ENCODE data around the gene SEPTIN5.

- TF ChIP-seq SIN3A (IDR thresholded peaks at IDR 0.05; ENCODE audit: borderline replicate concordance, insufficient read depth, low read length) = no peak
- TF ChIP-seq POLR2AphosphoS5 (IDR thresholded peaks at IDR 0.05; ENCODE audit: low read depth, low read length) = no peak
Observed at GRCh38 chr22:19704355-19705015, 9.8 kb upstream of the SEPTIN5 start.
